ENCODE measurements around the gene TNFAIP8L1. TPM values are rescaled to one million over a fixed set of nuclear protein-coding genes. Genes with fewer than 3 reads are reported as not detected.

The TNFAIP8L1 gene
- total and polyA plus RNA-seq, 2 of the 8 experiments (the other 6 are each of a cell fraction or from before 2014, with no cell fraction given): 3.2 to 6.1 TPM

- Histone ChIP-seq H4K91ac (replicated peaks; ENCODE audit: insufficient read length, low read length) (no peak overlapping the region), H3K14ac (ENCODE audit: insufficient read length) (no peak overlapping the region), H3K4ac (replicated peaks; ENCODE audit: insufficient read length, low read depth, low read length) (no peak overlapping the region), H3K23ac (ENCODE audit: insufficient read length) (no peak overlapping the region), H4K20me1 (replicated peaks in 1 of 2; ENCODE audit: control insufficient read depth in 1 of 2, insufficient read depth in 2 of 2, low read length in 2 of 2) (peaks cover 2 to 10% of the 10 kb centered on the region in 2 experiments), H3K18ac (ENCODE audit: extremely low read depth, low read length) (no peak overlapping the region), H3K9ac (replicated peaks in 1 of 4; ENCODE audit: extremely low read depth in 1 of 4, low read depth in 3 of 4, low read length in 3 of 4) (no peak overlapping the region), H2BK5ac (ENCODE audit: low read depth, low read length) (no peak overlapping the region; the same call in 1 of the 2 replicates), H3K56ac (replicated peaks; ENCODE audit: insufficient read length, low read depth, low read length) (no peak overlapping the region), H3K4me3 (ENCODE audit: extremely low read depth in 1 of 4, insufficient read depth in 2 of 4, low read depth in 3 of 4, low read length in 4 of 4) (no peak overlapping the region), H3K27ac (ENCODE audit: low read depth, low read length) (no peak overlapping the region), H2BK120ac (replicated peaks; ENCODE audit: low read depth, low read length) (no peak overlapping the region), H3K4me2 (ENCODE audit: insufficient read depth in 1 of 2, low read depth in 2 of 2, low read length in 2 of 2) (no peak overlapping the region), H2BK20ac (ENCODE audit: low read length) (no peak overlapping the region), H2AK5ac (ENCODE audit: low read depth, low read length) (no peak overlapping the region), H4K8ac (ENCODE audit: extremely low read depth, insufficient read depth, low read length) (no peak overlapping the region), H2AFZ (ENCODE audit: low read length) (no peak overlapping the region), H3K27me3 (replicated peaks in 1 of 4; ENCODE audit: control insufficient read depth in 3 of 4, extremely low read depth in 1 of 4, insufficient read depth in 3 of 4, low read length in 3 of 4) (no peaks in the 10 kb centered on the region), H2BK12ac (ENCODE audit: low read depth, low read length) (no peak overlapping the region), H3K23me2 (ENCODE audit: low read depth, low read length) (no peaks in the 10 kb centered on the region), H3K4me1 (replicated peaks in 1 of 4; ENCODE audit: control insufficient read depth in 3 of 4, insufficient read depth in 4 of 4, low read length in 3 of 4) (no peaks in the 10 kb centered on the region), H3K36me3 (ENCODE audit: control insufficient read depth in 2 of 4, insufficient read depth in 4 of 4, low read length in 3 of 4) (peaks cover 5 to 40% (median 24%) of the 10 kb centered on the region in 4 experiments; a peak in 7 of 8 replicates), H3K9me3 (ENCODE audit: insufficient read depth in 2 of 2, low read depth in 1 of 2, low read length in 1 of 2) (no peaks in the 10 kb centered on the region), H4K5ac (ENCODE audit: insufficient read length, low read depth, low read length) (no peak overlapping the region), H3K79me2 (ENCODE audit: control insufficient read depth in 1 of 2, insufficient read depth in 2 of 2, low read length in 2 of 2) (no peaks in the 10 kb centered on the region), H2BK15ac (ENCODE audit: low read length) (no peak overlapping the region), H3K79me1 (ENCODE audit: low read depth, low read length) (no peaks in the 10 kb centered on the region)
- no peak for TF ChIP-seq USF2 (IDR thresholded peaks at IDR 0.05; ENCODE audit: low read length)
- FAIRE-seq (no peak), DNase-seq (ENCODE audit: low read depth in 1 of 2, low spot score in 2 of 2) (no peak)
- WGBS, 2 experiments (ENCODE audit: extremely low coverage in 1 of 2, insufficient coverage in 1 of 2, insufficient read length in 1 of 2, insufficient replicate concordance in 2 of 2, low coverage in 1 of 2, low lambda C conversion rate in 2 of 2, missing lambda C conversion rate in 1 of 2): 95% methylated on average over 18 of the region's 19 CpGs; no CpG with 5 or more reads in 1 of the 2 experiments
- CTCF ChIA-PET (ENCODE audit: partially characterized antibody): interaction anchor here (1.1 to 1.5 kb wide), 3 partner anchors 12 to 115 kb away, joined by 4 to 9 read pairs (median 6); no protein-coding TSS in a partner anchor
- POLR2A ChIA-PET (ENCODE audit: partially characterized antibody): interaction anchor here (0.5 to 1.8 kb wide), 5 partner anchors 7 to 1720 kb away, joined by 3 to 7 read pairs (median 6); no protein-coding TSS in a partner anchor
Measured at GRCh38 chr19:4689403-4689802, 50.1 kb downstream of the TNFAIP8L1 start.
